Transverse colon (tissue), 3 donors: Measurements from ENCODE around the gene CALHM3.

Source experiments
- CTCF ChIP-seq, 5 experiments: fragments of 200-600 bp in 3 of 5; fragments of 450-650 bp in 2 of 5; sonication (generic) in 3 of 5; IDR thresholded peaks; 1 replicate in 2 of 5; 2 replicates in 3 of 5; pipeline ENCODE4 v1.5.1; 2016 to 2017; ENCODE audit warnings: antibody characterized with exemption in 5 of 5, inconsistent platforms in 3 of 5, mild to moderate bottlenecking in 2 of 5, moderate library complexity in 1 of 5
- POLR2A ChIP-seq: fragments of 450-650 bp; IDR thresholded peaks from one replicate; pipeline ENCODE4 v1.6.1; 2016; ENCODE audit warnings: antibody characterized with exemption, mild to moderate bottlenecking, moderate library complexity

GRCh38 chr10:103433858-103434257 is 45.2 kb downstream of the CALHM3 start:
- TF ChIP-seq CTCF (IDR thresholded peaks at IDR 0.05), result no peak
- TF ChIP-seq POLR2A, result no peak
